Cardiac fibroblast (primary cell): ENCODE data around the gene SYCN.
A peak's percentile ranks its signal among the peaks of the same experiment; 100 is the strongest.

Experiments
- DNase-seq, 2 donors: peaks; one replicate each; pipeline versions ENCODE4 v3.0.0 to v3.0.0-alpha.2; 2010; ENCODE audit warnings: low read depth in 2 of 2
- H3K4me3 ChIP-seq, 2 donors: replicated peaks in 1 of 2; 1 replicate in 1 of 2; 2 replicates in 1 of 2; pipeline ENCODE4 v1.5.1; 2011; ENCODE audit warnings: low read depth in 2 of 2, low read length in 2 of 2, mild to moderate bottlenecking in 2 of 2, moderate library complexity in 1 of 2
- TF ChIP-seq, protein P1 (sequence below): IDR thresholded peaks from one replicate; pipeline ENCODE4 v1.5.1; 2011; ENCODE audit warnings: low read depth, mild to moderate bottlenecking, low read length, inconsistent platforms

The SYCN gene

DNA sequence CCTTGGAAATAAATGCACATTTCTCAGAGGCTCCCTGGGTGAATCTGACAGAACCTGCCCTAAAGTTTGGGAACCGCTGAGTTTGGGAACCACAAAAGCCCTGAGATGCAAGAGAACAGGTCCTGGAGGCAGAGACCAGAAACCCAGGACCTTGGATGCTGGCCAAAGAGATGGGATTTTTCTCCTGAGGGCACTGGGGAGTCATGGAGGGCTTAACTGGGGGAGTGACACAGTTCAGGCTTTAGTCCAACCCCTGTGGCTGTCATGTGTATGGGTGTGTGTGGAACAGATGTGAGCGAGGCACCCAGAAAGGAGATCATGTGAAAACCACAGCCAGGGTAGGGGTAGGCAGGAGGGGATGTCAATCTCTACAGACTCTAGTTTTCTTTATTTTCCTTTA, 11.2 kb downstream of the SYCN start:
- peak in 1 of 2 donors; percentile 31 for DNase-seq
- TF ChIP-seq, protein P1, sequence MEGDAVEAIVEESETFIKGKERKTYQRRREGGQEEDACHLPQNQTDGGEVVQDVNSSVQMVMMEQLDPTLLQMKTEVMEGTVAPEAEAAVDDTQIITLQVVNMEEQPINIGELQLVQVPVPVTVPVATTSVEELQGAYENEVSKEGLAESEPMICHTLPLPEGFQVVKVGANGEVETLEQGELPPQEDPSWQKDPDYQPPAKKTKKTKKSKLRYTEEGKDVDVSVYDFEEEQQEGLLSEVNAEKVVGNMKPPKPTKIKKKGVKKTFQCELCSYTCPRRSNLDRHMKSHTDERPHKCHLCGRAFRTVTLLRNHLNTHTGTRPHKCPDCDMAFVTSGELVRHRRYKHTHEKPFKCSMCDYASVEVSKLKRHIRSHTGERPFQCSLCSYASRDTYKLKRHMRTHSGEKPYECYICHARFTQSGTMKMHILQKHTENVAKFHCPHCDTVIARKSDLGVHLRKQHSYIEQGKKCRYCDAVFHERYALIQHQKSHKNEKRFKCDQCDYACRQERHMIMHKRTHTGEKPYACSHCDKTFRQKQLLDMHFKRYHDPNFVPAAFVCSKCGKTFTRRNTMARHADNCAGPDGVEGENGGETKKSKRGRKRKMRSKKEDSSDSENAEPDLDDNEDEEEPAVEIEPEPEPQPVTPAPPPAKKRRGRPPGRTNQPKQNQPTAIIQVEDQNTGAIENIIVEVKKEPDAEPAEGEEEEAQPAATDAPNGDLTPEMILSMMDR: no peak
- no peak overlapping the region for H3K4me3 ChIP-seq

DNA sequence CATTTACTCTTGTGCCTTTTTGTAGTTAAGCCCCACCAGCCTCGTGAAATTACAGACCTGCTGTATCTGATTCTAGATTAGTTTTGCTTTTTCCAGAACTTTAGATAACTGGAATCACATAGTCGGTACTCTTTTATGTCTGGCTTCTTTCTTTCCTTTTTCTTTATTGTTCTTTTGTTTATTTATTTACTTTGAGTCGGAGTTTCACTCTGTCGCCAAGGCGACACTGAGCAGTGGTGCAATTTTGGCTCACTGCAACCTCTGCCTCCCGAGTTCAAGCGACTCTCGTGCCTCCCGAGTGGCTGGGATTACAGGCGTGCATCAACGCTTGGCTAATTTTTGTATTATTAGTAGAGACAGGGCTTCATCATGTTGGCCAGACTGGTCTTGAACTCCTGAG, 13.3 kb downstream of the SYCN start:
- TF ChIP-seq, protein P1: no peak
- no peak overlapping the region for H3K4me3 ChIP-seq
- no peak for DNase-seq

DNA sequence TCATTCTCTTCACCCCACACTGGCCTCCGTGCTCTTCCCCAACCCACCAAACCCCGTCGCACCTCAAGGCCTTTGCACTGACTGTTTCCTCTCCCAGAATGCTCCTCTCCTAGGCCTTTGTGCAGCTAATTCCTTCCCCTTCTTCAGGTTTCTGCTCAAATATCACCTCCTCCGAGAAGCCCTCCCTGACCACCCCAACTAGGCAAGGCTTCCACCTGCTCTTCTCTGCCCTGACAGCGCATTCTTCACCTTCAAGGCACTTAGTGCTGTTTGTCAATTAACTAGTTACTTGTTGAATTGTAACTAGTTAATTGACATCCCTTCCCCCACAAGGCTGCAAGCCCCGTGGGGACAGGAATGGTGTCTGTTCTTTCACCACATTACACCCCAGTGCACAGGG, 15.1 kb downstream of the SYCN start:
- TF ChIP-seq, protein P1: no peak
- H3K4me3 ChIP-seq: no peak overlapping the region
- DNase-seq: no peak

DNA sequence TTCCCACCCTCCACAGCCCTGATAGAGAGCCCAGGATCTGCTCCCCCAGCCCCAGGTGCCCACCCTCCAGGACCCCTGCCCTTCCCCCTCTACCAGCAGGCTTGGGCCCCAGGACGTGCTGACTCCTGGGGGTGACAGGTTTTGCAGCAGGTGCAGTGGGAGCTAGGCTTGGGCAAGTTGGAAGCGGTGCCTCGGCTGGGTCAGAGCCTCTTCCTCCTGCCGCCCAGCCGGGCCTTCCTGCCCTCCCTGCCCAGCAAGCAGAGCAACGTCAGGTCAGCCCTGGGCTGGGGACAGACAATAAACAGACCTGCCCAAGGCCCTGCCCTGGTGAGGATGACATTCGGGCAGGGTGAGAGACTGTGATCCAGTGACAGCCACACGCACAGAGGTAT, 16.5 kb downstream of the SYCN start:
- no peak for DNase-seq
- TF ChIP-seq, protein P1: no peak
- no peak overlapping the region for H3K4me3 ChIP-seq

DNA sequence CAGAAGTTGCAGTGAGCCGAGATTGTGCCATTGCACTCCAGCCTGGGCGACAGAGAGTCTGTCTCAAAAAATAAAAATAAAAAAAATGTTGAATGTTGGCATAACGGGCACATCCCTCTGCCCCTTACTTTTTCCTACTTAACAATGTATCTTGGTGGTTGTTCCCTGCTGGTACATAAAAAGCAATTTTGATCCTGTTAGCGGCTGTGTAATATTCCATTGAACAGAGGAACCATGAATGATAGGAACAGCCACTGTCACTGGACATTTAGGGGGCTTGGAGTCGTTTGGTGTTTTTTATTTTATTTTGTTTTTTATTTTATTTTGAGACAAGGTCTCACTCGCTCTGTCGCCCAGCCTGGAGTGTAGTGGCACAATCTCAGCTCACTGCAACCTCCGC, 17.7 kb downstream of the SYCN start:
- TF ChIP-seq, protein P1: no peak
- DNase-seq: no peak
- H3K4me3 ChIP-seq: no peak overlapping the region

DNA sequence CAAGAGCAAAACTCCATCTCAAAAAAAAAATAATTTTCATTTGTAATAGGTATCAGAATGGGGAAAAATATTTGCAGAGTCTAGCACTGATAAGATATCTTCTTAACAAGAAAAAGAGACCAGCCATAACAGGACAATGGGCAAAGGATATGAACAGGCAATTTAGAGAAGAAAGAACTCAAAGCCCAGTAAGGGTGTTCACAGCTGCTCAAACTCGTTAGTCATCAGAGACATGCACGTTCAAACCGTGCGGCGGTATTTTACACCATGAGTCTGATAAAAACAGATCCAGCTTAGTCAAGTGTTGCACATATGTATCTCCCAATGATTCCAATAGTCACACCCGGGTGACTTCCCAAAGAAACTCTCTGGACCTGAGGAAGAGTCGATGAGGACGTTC, 21.0 kb downstream of the SYCN start:
- TF ChIP-seq, protein P1: no peak
- no peak overlapping the region for H3K4me3 ChIP-seq
- no peak for DNase-seq

DNA sequence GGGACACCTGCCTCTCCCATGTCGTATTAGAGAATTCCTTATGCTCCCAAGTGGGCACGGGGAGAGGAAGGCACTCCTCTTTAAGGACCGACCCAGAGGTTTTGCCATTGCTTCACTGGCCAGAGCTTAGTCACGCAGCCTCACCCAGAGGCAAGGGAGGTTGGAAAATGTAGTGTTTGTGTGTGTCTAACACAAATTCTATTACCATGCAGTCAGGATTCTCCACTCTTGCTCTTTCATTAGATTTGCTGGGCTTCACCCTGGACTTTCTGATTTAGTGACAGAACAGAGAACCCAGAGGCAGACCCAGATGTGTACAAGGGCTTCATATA, 21.9 kb downstream of the SYCN start:
- DNase-seq: no peak
- H3K4me3 ChIP-seq: no peak overlapping the region
- TF ChIP-seq, protein P1: no peak
